D721Med (cell line): Measurements from ENCODE around the gene EPB41L3.

ENCODE experiments used
- DNase-seq: peaks from one replicate; pipeline ENCODE4 v3.0.0; 2011; ENCODE audit warnings: low spot score; ENCODE audit not compliant: insufficient read length
- FAIRE-seq: peaks from 2 replicates; lab custom pipeline; 2011; peaks lifted over from hg19 to GRCh38; lab: Jason Lieb, UNC
- CTCF ChIP-seq: IDR thresholded peaks from 2 replicates; pipeline ENCODE4 v1.5.1; 2012; ENCODE audit warnings: mild to moderate bottlenecking, control low read depth; ENCODE audit not compliant: insufficient read depth; ENCODE audit errors: missing control alignments

The EPB41L3 gene

DNA sequence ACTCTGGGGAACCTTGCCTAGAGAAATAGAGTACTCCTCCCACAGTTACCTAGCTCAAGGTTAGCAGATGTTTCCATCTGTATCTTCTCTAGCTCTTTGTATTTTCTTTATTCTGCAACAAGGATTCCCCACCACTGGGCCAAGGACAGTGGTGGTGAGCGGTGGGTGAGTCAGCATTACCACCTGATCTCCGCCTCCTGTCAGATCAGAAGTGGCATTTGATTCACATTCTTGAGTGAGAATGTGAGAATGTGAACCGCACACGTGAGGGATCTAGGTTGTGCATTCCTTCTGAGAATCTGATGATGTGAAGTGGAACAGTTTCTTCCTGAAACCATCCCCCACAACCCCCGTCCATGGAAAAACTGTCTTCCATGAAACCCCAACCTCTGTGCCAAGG lies 9.0 kb downstream of the EPB41L3 start:
- DNase-seq (no peak), FAIRE-seq (no peak)
- no peak for TF ChIP-seq CTCF

DNA sequence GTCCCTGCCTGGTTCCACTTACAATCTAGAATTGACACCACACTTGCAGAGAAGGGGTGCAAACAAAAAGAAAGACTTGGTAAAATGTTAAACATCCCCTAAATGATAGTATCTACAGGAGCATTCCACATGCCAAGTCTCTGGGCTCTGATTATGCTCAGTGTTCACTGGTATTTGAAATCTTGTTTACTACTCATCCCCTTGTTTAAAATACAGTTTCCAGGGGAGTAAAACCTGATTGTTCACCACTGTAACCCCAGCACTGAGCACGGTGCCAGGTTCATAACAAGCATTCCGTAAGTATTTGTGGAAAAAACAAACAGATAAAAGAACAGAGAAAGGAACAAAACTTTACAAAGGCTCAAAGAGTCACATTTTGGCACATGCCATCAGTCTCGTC lies 11.7 kb downstream of the EPB41L3 start:
- FAIRE-seq, result peak; percentile 61
- DNase-seq, result no peak
- no peak for TF ChIP-seq CTCF

- DNase-seq (no peak), FAIRE-seq (peak; percentile 38)
- TF ChIP-seq CTCF, result no peak
These were observed 13.1 kb downstream of the EPB41L3 start for GRCh38 chr18:5530629-5531178.

GRCh38 chr18:5529471-5529870 lies 14.3 kb downstream of the EPB41L3 start:
- no peak for TF ChIP-seq CTCF
- no peak for DNase-seq
- no peak for FAIRE-seq

DNA sequence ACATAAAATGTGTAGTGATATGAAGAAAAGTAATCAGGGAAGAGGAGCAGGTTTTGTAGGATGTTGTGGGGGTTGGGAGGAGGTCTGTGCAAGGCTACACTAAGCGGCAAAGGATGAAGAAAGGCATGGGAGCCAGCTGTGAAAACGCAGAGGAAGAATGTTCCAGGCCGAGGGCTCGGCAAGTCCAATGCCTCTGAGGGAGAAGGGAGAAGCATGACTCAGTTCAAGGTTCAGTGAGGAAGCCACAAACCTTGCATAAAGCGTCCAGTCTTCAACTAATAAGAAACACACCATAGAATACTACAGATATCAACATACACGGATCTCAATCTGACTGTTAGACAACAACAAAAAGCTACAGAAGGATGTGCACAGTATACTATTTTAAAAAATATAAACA lies 16.2 kb downstream of the EPB41L3 start:
- no peak for TF ChIP-seq CTCF
- FAIRE-seq, result peak; percentile 74
- no peak for DNase-seq

DNA sequence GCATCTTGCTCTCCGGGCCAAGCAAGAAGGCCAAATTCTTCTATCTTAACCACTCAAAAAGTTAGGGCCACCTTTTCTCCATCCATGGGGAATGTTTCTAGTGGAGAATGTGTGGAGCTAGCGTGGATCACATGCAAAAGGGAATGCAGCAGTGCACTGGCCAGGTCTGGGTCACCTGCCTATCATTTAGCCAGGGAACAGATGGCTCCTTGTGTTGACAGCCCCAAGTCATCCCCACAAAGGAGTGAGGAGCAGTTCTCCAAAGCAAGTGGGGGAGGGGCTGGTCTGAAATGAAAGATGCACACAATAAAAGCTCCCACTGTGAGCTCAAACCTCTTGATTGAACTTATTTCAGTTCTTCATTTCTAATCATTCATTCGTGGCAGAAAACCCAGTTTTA lies 19.1 kb downstream of the EPB41L3 start:
- DNase-seq (no peak), FAIRE-seq (no peak)
- no peak for TF ChIP-seq CTCF

DNA sequence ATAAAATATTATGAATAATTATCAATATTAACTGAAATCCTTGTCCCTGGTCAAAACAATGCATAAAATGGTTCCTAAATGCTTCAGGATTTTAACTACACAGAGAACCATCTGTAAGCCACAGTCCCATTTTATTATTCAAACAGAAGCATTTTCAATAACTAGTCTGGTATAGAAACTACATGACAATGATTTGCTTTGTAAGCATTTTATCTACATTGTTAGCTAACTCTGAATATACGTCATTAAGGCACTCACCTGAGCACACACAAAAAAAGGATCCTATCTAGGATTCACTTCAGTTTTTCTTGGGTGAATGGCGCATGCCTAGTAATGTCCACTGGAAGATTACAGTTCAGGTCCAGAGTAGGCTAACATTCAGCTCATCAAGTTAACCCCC lies 22.8 kb downstream of the EPB41L3 start:
- TF ChIP-seq CTCF, result no peak
- DNase-seq (no peak), FAIRE-seq (no peak)
